ENCODE measurements around the gene METTL23. TPM values are rescaled to one million over a fixed set of nuclear protein-coding genes. Genes with fewer than 3 reads are reported as not detected.
"Not testable (repeated sequence)": the region's sequence is repeated elsewhere in the genome, so short reads cannot be mapped to it uniquely, and the experiment has no call there.

METTL23 gene
- polyA plus RNA-seq, 4 donors: 30.1 to 45.8 (median 40.4) TPM

- no peak for DNase-seq (ENCODE audit: low read depth in 4 of 4, low spot score in 3 of 4)
Observed at GRCh38 chr17:76691379-76692191, 35.1 kb upstream of the METTL23 start.

GRCh38 chr17:76695059-76695831 lies 31.4 kb upstream of the METTL23 start:
- DNase-seq (ENCODE audit: low read depth in 4 of 4, low spot score in 3 of 4): no peak

- no peak for DNase-seq (ENCODE audit: low read depth in 4 of 4, low spot score in 3 of 4)
Observed at GRCh38 chr17:76696763-76697701, 29.6 kb upstream of the METTL23 start.

GRCh38 chr17:76697702-76698465 lies 28.8 kb upstream of the METTL23 start:
- no peak for DNase-seq (ENCODE audit: low read depth in 4 of 4, low spot score in 3 of 4)

GRCh38 chr17:76698466-76698977 lies 28.1 kb upstream of the METTL23 start:
- DNase-seq (ENCODE audit: low read depth in 4 of 4, low spot score in 3 of 4): not testable (repeated sequence)

- DNase-seq (ENCODE audit: low read depth in 4 of 4, low spot score in 3 of 4): no peak
Observed at GRCh38 chr17:76700270-76700616, 26.4 kb upstream of the METTL23 start.

GRCh38 chr17:76700617-76701470 lies 25.8 kb upstream of the METTL23 start:
- no peak for DNase-seq (ENCODE audit: low read depth in 4 of 4, low spot score in 3 of 4)

GRCh38 chr17:76701471-76701967 lies 25.1 kb upstream of the METTL23 start:
- DNase-seq (ENCODE audit: low read depth in 4 of 4, low spot score in 3 of 4): no peak

- no peak for DNase-seq (ENCODE audit: low read depth in 4 of 4, low spot score in 3 of 4)
Observed at GRCh38 chr17:76702076-76702475, 24.6 kb upstream of the METTL23 start.

GRCh38 chr17:76702941-76703637 lies 23.6 kb upstream of the METTL23 start:
- no peak for DNase-seq (ENCODE audit: low read depth in 4 of 4, low spot score in 3 of 4)

GRCh38 chr17:76704805-76705204 lies 21.8 kb upstream of the METTL23 start:
- DNase-seq (ENCODE audit: low read depth in 4 of 4, low spot score in 3 of 4): no peak

- DNase-seq (ENCODE audit: low read depth in 4 of 4, low spot score in 3 of 4): no peak
Observed at GRCh38 chr17:76706817-76707216, 19.8 kb upstream of the METTL23 start.

GRCh38 chr17:76707985-76708807 lies 18.4 kb upstream of the METTL23 start:
- DNase-seq (ENCODE audit: low read depth in 4 of 4, low spot score in 3 of 4): no peak

- no peak for DNase-seq (ENCODE audit: low read depth in 4 of 4, low spot score in 3 of 4)
Observed at GRCh38 chr17:76709077-76709950, 17.3 kb upstream of the METTL23 start.

- not testable (repeated sequence) for DNase-seq (ENCODE audit: low read depth in 4 of 4, low spot score in 3 of 4)
Observed at GRCh38 chr17:76709951-76710862, 16.4 kb upstream of the METTL23 start.

Measured in left renal pelvis (tissue), 4 donors.